ENCODE results near the gene FER. TPM values are rescaled to one million over a fixed set of nuclear protein-coding genes. Genes with fewer than 3 reads are reported as not detected.

FER gene
- total RNA-seq, 2 experiments from 2014 or later = 9.0 to 9.8 TPM

DNA sequence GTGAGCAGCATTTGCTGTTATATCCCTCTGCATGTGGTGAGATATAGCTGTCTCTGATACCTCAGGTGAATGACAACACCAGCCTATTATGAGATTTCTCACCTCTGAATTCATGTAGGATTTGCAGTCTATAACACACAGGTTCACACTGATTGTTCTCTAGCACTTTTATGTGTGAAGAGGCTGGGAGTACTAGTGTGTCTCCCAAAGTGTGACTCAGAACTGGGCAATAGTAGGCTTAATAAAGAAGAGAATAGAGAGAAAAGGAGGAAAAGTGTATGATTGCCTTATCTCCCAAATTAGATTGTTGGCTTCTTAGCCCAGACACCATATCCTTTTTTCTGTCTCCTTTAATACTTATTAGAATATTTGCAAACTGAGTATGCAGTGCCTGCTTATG, 430.1 kb downstream of the FER start:
- TF ChIP-seq, protein P1, sequence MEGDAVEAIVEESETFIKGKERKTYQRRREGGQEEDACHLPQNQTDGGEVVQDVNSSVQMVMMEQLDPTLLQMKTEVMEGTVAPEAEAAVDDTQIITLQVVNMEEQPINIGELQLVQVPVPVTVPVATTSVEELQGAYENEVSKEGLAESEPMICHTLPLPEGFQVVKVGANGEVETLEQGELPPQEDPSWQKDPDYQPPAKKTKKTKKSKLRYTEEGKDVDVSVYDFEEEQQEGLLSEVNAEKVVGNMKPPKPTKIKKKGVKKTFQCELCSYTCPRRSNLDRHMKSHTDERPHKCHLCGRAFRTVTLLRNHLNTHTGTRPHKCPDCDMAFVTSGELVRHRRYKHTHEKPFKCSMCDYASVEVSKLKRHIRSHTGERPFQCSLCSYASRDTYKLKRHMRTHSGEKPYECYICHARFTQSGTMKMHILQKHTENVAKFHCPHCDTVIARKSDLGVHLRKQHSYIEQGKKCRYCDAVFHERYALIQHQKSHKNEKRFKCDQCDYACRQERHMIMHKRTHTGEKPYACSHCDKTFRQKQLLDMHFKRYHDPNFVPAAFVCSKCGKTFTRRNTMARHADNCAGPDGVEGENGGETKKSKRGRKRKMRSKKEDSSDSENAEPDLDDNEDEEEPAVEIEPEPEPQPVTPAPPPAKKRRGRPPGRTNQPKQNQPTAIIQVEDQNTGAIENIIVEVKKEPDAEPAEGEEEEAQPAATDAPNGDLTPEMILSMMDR (IDR thresholded peaks at IDR 0.05) = no peak
- ChIA-PET POLR2A (no interaction called here), CTCF (interaction anchor here (0.5 kb wide), 1 partner anchor 271 kb away, joined by 3 read pairs; no protein-coding TSS in a partner anchor)
- DNase-seq (no peak), ATAC-seq (no peak)
- Mint-ChIP-seq H3K4me1 (ENCODE audit: low read depth) (no peaks in the 10 kb centered on the region), H3K27me3 (no peaks in the 10 kb centered on the region), H3K4me3 (no peak overlapping the region), H3K9me3 (no peaks in the 10 kb centered on the region), H3K36me3 (ENCODE audit: low read depth) (peaks cover 2% of the 10 kb centered on the region), H3K27ac (no peak overlapping the region)
- intact Hi-C loops (cut with micrococcal nuclease) = no loop called here

DNA sequence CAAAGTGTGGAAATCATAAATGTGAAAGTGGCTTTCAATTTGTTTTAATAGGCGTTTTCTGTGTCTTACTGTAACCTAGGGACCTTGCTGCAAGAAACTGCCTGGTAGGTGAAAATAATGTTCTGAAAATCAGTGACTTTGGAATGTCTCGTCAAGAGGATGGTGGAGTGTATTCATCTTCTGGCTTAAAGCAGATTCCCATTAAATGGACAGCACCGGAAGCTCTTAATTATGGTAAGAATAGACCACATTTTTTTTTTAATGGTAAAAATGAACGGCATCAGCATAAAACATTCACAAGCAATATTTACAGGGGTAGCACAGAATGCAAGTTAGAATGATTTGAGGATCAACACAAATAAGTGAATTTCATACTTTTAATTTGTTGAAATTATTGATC, 433.0 kb downstream of the FER start:
- Mint-ChIP-seq H3K36me3 (ENCODE audit: low read depth) (peaks cover 1% of the 10 kb centered on the region), H3K4me1 (ENCODE audit: low read depth) (no peaks in the 10 kb centered on the region), H3K27me3 (no peaks in the 10 kb centered on the region), H3K27ac (no peak overlapping the region), H3K4me3 (no peak overlapping the region), H3K9me3 (no peaks in the 10 kb centered on the region)
- DNase-seq (no peak), ATAC-seq (no peak)
- intact Hi-C loops (cut with micrococcal nuclease) = no loop called here
- TF ChIP-seq, protein P1 (IDR thresholded peaks at IDR 0.05) = no peak
- ChIA-PET CTCF (no interaction called here), POLR2A (no interaction called here)

DNA sequence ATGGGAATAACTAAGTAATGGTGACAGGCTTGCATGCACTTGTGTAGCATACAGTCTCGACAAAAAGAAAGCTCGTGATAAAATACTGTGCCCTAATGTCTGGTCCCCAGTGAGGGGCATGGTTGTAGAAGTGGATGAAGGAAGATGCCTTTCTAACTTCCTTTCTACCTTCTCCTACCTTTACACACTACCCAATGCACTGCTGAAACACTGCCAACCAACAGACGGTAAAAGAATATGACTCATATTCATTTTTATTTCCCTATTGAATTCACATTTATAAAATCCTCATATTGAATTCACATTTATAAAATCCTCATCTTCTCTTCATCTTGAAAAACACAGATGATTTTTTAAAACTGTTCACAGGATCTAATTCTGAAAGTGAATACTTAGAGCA, 439.1 kb downstream of the FER start:
- no peak overlapping the region for H3K27ac Mint-ChIP-seq
- H3K36me3 Mint-ChIP-seq (ENCODE audit: low read depth) = peaks cover 5% of the 10 kb centered on the region
- CTCF ChIA-PET = no interaction called here
- ATAC-seq (no peak), DNase-seq (no peak)
- TF ChIP-seq, protein P1 (IDR thresholded peaks at IDR 0.05) = no peak
- POLR2A ChIA-PET = no interaction called here
- peaks cover 3% of the 10 kb centered on the region for H3K4me1 Mint-ChIP-seq (ENCODE audit: low read depth)
- intact Hi-C loops (cut with micrococcal nuclease) = no loop called here
- H3K4me3 Mint-ChIP-seq = no peak overlapping the region
- H3K27me3 Mint-ChIP-seq = no peaks in the 10 kb centered on the region
- H3K9me3 Mint-ChIP-seq = no peaks in the 10 kb centered on the region

DNA sequence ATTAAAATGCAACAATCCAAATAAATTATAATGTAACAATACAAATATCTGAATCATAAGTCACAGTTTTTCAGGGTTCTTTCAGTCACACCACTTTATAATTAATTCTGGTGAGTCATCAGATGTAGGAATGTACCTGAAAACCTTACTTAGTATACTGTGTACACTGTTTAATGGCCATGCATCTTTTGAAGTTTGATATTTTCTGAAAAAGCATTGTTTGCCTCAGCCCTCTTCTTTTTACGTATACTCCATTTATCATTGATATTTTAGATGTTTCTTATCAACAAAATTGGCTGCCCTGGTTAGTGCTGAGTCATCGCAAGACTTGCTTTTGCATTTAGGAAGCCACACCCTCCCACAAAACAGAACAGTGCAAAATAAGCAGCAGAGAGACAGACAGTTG, 443.5 kb downstream of the FER start:
- POLR2A ChIA-PET = no interaction called here
- Mint-ChIP-seq H3K4me1 (ENCODE audit: low read depth) (peaks cover 3% of the 10 kb centered on the region), H3K9me3 (no peaks in the 10 kb centered on the region), H3K4me3 (no peak overlapping the region), H3K27me3 (no peaks in the 10 kb centered on the region), H3K27ac (no peak overlapping the region), H3K36me3 (ENCODE audit: low read depth) (peaks cover 5% of the 10 kb centered on the region)
- TF ChIP-seq, protein P1 (IDR thresholded peaks at IDR 0.05) = no peak
- intact Hi-C loops (cut with micrococcal nuclease) = no loop called here
- DNase-seq (peak; percentile 5), ATAC-seq (peak; percentile 30)
- CTCF ChIA-PET = no interaction called here

DNA sequence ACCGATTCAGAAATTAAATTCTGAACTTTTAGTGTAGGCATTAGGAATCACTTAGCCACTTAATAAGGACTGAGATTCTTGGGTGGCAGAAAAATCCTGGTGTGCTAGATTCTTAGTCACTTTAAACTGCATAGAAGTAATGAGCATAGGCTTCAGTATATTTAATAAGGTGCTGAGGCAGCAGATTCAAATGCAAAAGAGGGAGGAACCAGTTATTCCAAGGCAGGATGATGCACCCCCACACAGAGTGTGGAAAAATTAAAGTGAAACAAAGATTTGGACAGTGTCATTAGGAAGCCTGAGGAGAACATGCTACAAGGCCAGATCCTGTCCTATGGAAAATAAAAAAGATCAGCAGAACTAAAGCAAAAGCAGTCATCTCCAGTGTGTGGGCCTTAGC, 444.3 kb downstream of the FER start:
- H3K27me3 Mint-ChIP-seq = no peaks in the 10 kb centered on the region
- no peak for ATAC-seq
- H3K36me3 Mint-ChIP-seq (ENCODE audit: low read depth) = peaks cover 5% of the 10 kb centered on the region
- DNase-seq = no peak
- H3K9me3 Mint-ChIP-seq = no peaks in the 10 kb centered on the region
- TF ChIP-seq, protein P1 (IDR thresholded peaks at IDR 0.05) = no peak
- intact Hi-C loops (cut with micrococcal nuclease) = no loop called here
- H3K4me3 Mint-ChIP-seq = no peak overlapping the region
- peaks cover 3% of the 10 kb centered on the region for H3K4me1 Mint-ChIP-seq (ENCODE audit: low read depth)
- CTCF ChIA-PET = no interaction called here
- no peak overlapping the region for H3K27ac Mint-ChIP-seq
- POLR2A ChIA-PET = no interaction called here
